Sigmoid colon (tissue), 7 donors: ENCODE results near the gene EP300. TPM values are rescaled to one million over a fixed set of nuclear protein-coding genes. Genes with fewer than 3 reads are reported as not detected.
"Not testable (repeated sequence)": the region's sequence is repeated elsewhere in the genome, so short reads cannot be mapped to it uniquely, and the experiment has no call there.

Source experiments
- DNase-seq: peaks from one replicate; pipeline ENCODE4 v3.0.0-alpha.2; 2019
- H3K27ac ChIP-seq, 4 donors: fragments of 200-600 bp; sonication (generic); one replicate each; pipeline ENCODE4 v1.5.1; 2016 to 2019; ENCODE audit warnings: mild to moderate bottlenecking in 1 of 4
- H3K27me3 ChIP-seq, 3 donors: fragments of 200-600 bp; sonication (generic); one replicate each; pipeline ENCODE4 v1.5.1; 2019; ENCODE audit warnings: mild to moderate bottlenecking in 1 of 3
- H3K36me3 ChIP-seq, 4 donors: fragments of 200-600 bp; sonication (generic); one replicate each; pipeline ENCODE4 v1.5.1; 2016 to 2019
- H3K4me1 ChIP-seq, 4 donors: fragments of 200-600 bp; sonication (generic); one replicate each; pipeline ENCODE4 v1.5.1; 2017 to 2019
- H3K4me3 ChIP-seq, 4 donors: fragments of 200-600 bp; sonication (generic); one replicate each; pipeline ENCODE4 v1.5.1; 2017 to 2019; ENCODE audit warnings: mild to moderate bottlenecking in 2 of 4, moderate library complexity in 1 of 4
- H3K9me3 ChIP-seq, 4 donors: fragments of 200-600 bp in 3 of 4; sonication (generic) in 3 of 4; one replicate each; pipeline versions ENCODE4 v1.5.1 to v1.6.1; 2013 to 2019
- CTCF ChIP-seq, 4 experiments: fragments of 450-650 bp in 3 of 4; fragments of 200-600 bp in 1 of 4; IDR thresholded peaks; one replicate each; pipeline ENCODE4 v1.5.1; 2016 to 2019; ENCODE audit warnings: antibody characterized with exemption in 4 of 4, mild to moderate bottlenecking in 3 of 4, moderate library complexity in 2 of 4
- EP300 ChIP-seq, 4 donors: sonication (generic); formaldehyde crosslinking; IDR thresholded peaks; one replicate each; pipeline ENCODE4 v1.6.1; 2017; ENCODE audit warnings: antibody characterized with exemption in 4 of 4
- POLR2A ChIP-seq, 2 donors: fragments of 450-650 bp; IDR thresholded peaks; one replicate each; pipeline ENCODE4 v1.6.1; 2016; ENCODE audit warnings: antibody characterized with exemption in 2 of 2, mild to moderate bottlenecking in 2 of 2, moderate library complexity in 2 of 2
- POLR2AphosphoS5 ChIP-seq, 4 donors: sonication (generic); formaldehyde crosslinking; IDR thresholded peaks; one replicate each; pipeline ENCODE4 v1.6.1; 2017; ENCODE audit warnings: antibody characterized with exemption in 4 of 4
- WGBS, 2 donors: extraction: QIAGEN DNeasy Blood & Tissue Kit; methylation state at CpG; one replicate each; pipeline ENCODE4 v1.1.7; 2013; 5-methylcytosine and 5-hydroxymethylcytosine counted together
- intact Hi-C: fragments of 100-400 bp; cut with DNase I; formaldehyde crosslinking; loops from one replicate; pipeline ENCODE4 v1.15.1; 2023
- polyA plus RNA-seq, 3 donors: library from polyadenylated mRNA; stranded (reverse); fragments of 200-250 nt; gene quantifications; one replicate each; pipeline ENCODE4 v1.2.3, GENCODE V29; 2013
- total RNA-seq, 4 donors: library from RNA; depleted of rRNA; stranded (reverse); fragments of >200 nt; gene quantifications; one replicate each; pipeline ENCODE4 v1.1.0, GENCODE V29; 2016
- donor health status: healthy with polysubstance abuse.
- donor health status: Bipolar disorder and iron deficiency.
- donor health status: healthy.

The EP300 gene
- total RNA-seq = 100 to 1,000 TPM in 1 of 4 donors, 10 to 100 TPM in 3; 59.6 to 109 (median 79.2) TPM
- 10 to 100 TPM in 1 of 3 donors, 1 to 10 TPM in 2; 6.0 to 27.4 (median 9.0) TPM for polyA plus RNA-seq

GRCh38 chr22:41092023-41092817, at the start of gene EP300:
TSS of gene EP300 (plus strand) at chr22:41092592. CDS start at chr22:41093005, 413 bp downstream.
- H3K27ac ChIP-seq = peak within 1 kb of the TSS; percentile 98 to 100 (median 100)
- TF ChIP-seq POLR2AphosphoS5 (IDR thresholded peaks at IDR 0.05) (peak; percentile 68 to 93 (median 89)), POLR2A (IDR thresholded peaks at IDR 0.05) (peak; percentile 64 to 76), EP300 (IDR thresholded peaks at IDR 0.05) (no peak), CTCF (IDR thresholded peaks at IDR 0.05) (peak in 3 of 4 experiments; percentile 15 to 44 (median 44))
- H3K9me3 ChIP-seq = no peaks in the 10 kb centered on the region
- 0 to 1% methylated on average over 111 to 112 of the region's 112 CpGs for WGBS, 2 donors
- H3K27me3 ChIP-seq = no peaks in the 10 kb centered on the region
- peaks cover 0 to 49% (median 36%) of the 10 kb centered on the region in 4 donors for H3K4me1 ChIP-seq
- H3K4me3 ChIP-seq = peak within 1 kb of the TSS; percentile 88 to 100 (median 94)
- peak; percentile 95 for DNase-seq
- intact Hi-C loops = loop anchor here (5.0 kb wide), 1 partner anchor 115 kb away; the partner anchor contains the start of gene L3MBTL2
- H3K36me3 ChIP-seq = no peaks in the 10 kb centered on the region

GRCh38 chr22:41043722-41044121, 48.7 kb upstream of the EP300 start:
- Histone ChIP-seq H3K9me3 (no peaks in the 10 kb centered on the region), H3K27ac (no peak overlapping the region), H3K4me3 (no peak overlapping the region), H3K4me1 (peaks cover 0 to 7% (median 0%) of the 10 kb centered on the region in 4 donors), H3K27me3 (no peaks in the 10 kb centered on the region), H3K36me3 (no peaks in the 10 kb centered on the region)
- 82 to 84% methylated on average over 6 of the region's 6 CpGs for WGBS, 2 donors
- no peak for TF ChIP-seq POLR2AphosphoS5 (IDR thresholded peaks at IDR 0.05)
- TF ChIP-seq POLR2A (IDR thresholded peaks at IDR 0.05) = no peak
- TF ChIP-seq CTCF (IDR thresholded peaks at IDR 0.05) = no peak
- no peak for TF ChIP-seq EP300 (IDR thresholded peaks at IDR 0.05)
- DNase-seq = no peak
- intact Hi-C loops = no loop called here

- DNase-seq, H3K27ac ChIP-seq, H3K4me3 ChIP-seq, H3K9me3 ChIP-seq, H3K36me3 ChIP-seq, H3K27me3 ChIP-seq, intact Hi-C loops: not testable (repeated sequence)
- 80% methylated on average over 12 of the region's 12 CpGs for WGBS, 2 donors
- H3K4me1 ChIP-seq = peaks cover 0 to 15% (median 6%) of the 10 kb centered on the region in 4 donors
Observed at GRCh38 chr22:41045575-41045974, 46.8 kb upstream of the EP300 start.

- intact Hi-C loops = loop anchor here (2.0 kb wide), 2 partner anchors 25 to 43 kb away; no protein-coding TSS in a partner anchor
- peak overlapping the region in 3 of 4 donors; percentile 63 to 73 (median 69) for H3K27ac ChIP-seq
- no peaks in the 10 kb centered on the region for H3K27me3 ChIP-seq
- no peak for DNase-seq
- no peak for TF ChIP-seq POLR2AphosphoS5 (IDR thresholded peaks at IDR 0.05)
- no peak for TF ChIP-seq EP300 (IDR thresholded peaks at IDR 0.05)
- H3K4me3 ChIP-seq = no peak overlapping the region
- no peaks in the 10 kb centered on the region for H3K9me3 ChIP-seq
- H3K4me1 ChIP-seq = peaks cover 0 to 15% (median 6%) of the 10 kb centered on the region in 4 donors
- 80% methylated on average over 3 of the region's 3 CpGs for WGBS, 2 donors
- H3K36me3 ChIP-seq = no peaks in the 10 kb centered on the region
Observed at GRCh38 chr22:41047801-41048211, 44.6 kb upstream of the EP300 start.

GRCh38 chr22:41048345-41048744, 44.0 kb upstream of the EP300 start:
- DNase-seq, H3K9me3 ChIP-seq, H3K27me3 ChIP-seq, H3K36me3 ChIP-seq: not testable (repeated sequence)
- H3K4me1 ChIP-seq = peaks cover 0 to 15% (median 6%) of the 10 kb centered on the region in 4 donors
- intact Hi-C loops = loop anchor here (2.0 kb wide), 2 partner anchors 26 to 42 kb away; no protein-coding TSS in a partner anchor
- peak overlapping the region; percentile 61 to 73 (median 66) for H3K27ac ChIP-seq
- peak overlapping the region in 3 of 4 donors; percentile 34 to 44 (median 41) for H3K4me3 ChIP-seq
- WGBS, 2 donors = 87 to 88% methylated on average over 12 of the region's 12 CpGs
